CMK (cell line): ENCODE results near the gene PHF12.

Source experiments
- DNase-seq: peaks from one replicate; pipeline ENCODE4 v3.0.0-alpha.2; 2010; ENCODE audit warnings: low read depth

The PHF12 gene

GRCh38 chr17:28975031-28975430, 23.7 kb upstream of the PHF12 start:
- DNase-seq: no peak

DNA sequence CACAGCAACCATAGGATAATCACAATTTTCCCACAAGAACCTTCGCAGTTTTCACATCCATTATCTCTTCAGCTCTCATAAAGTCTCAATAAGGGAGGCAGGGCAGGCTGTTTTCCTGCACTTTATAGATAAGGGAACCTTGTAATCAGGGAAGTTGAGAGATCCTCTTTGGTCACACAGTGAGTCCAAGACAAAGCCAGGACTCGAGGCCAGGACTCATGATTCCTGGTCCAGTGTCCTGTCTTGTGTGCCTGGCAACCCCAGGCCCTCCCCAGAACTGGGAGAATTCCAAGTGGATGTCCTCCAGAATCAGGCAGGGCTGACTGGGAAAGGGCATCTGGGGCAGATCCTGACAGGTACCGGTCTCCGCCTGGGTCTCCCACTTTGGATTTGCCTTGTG, 23.1 kb upstream of the PHF12 start:
- no peak for DNase-seq

DNA sequence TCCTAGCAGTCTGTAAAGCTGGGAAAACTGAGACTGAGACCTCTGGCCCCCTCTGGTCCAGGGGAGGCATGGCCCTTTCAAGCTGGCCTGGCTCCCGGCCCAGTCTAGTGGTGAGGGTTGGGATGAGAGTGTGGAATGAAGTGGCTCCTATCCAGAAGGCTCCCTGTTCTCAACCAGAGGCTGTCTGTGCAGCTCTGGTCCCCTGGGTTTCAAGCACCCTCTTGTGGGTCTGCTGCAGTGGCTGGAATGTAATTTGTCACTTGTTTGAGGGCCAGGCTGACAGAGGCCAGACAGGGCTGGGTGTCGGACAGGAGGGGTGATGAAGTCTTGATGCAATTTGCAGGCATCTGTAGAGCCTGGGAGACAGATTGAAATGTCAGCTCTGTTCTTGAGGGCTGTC, 22.1 kb upstream of the PHF12 start:
- DNase-seq: no peak

DNA sequence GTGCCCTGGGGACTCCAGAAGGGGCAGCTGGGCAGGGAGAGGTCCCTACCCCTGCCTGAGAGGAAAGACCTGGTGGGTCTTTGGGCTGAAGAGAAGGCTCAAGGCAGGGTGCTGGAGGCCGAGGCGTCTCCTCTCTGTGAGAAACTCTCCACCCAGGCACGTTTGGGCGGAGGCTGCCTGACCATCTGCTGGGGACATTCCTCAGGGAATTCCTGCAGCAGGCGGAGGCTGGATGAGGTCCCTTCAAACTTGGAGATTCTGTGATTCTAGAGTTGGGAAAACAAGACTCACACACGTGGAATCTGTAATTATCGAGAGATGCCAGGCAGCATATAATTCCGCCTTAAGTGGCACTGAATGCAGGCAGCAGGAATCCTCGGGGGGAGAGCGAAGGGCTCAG, 21.1 kb upstream of the PHF12 start:
- DNase-seq: no peak

DNA sequence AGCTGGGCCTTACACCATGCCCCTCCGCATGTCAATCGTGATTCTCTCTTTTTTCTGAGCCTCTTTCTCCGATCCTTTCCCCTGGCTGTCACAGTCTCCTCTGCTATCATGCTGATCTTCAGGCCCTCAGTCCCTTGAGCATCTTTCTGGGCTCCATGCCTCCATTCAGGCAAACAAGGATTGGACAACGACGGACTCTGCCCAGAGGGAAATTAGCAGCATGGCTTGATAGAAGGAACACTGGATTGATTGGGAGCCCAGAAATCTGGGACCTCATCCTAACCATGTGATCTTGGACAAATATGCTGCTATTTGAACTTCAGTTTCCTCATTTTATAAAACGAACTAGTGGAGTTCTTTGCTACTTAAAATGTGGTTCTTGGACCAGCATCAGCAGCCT, 19.6 kb upstream of the PHF12 start:
- no peak for DNase-seq

DNA sequence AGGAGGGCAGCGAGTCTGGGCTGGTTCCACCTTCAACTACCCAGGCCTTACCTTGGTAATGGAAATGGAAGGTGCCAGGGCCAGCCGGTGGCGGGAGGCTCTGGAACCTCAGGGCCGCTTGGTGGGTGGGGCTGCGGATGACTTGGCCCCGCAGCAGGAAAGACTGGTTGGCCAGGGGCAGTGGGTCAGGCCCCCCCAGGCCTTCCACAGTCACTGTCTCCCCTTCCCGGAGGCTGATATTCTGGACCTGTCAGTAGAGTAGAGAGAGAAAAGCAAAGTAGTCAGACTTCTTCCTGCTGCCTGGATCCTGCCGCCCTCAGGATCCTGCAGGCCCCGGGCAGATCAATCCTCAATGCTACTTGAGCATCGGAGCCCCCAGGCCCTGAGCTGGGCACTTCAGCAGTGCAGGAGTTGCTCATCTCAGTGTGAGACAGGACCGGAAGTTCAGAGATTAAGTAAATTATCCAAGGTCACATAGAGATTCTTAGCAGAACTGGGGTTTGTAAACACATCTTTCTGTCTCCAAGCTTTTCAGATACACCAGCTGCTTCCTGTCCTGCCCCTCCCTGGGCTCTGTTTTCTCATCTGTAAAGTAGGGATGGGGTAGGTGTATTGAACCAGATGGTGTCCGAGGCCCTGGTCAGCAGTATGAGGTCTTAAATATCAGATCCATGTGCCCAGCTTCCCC, 18.5 kb upstream of the PHF12 start:
- DNase-seq: no peak

GRCh38 chr17:28968914-28969295, 17.6 kb upstream of the PHF12 start:
- DNase-seq: no peak

- DNase-seq: no peak
These were observed 17.1 kb upstream of the PHF12 start for GRCh38 chr17:28968231-28968913.

- no peak for DNase-seq
These were observed 16.2 kb upstream of the PHF12 start for GRCh38 chr17:28967221-28968135.

DNA sequence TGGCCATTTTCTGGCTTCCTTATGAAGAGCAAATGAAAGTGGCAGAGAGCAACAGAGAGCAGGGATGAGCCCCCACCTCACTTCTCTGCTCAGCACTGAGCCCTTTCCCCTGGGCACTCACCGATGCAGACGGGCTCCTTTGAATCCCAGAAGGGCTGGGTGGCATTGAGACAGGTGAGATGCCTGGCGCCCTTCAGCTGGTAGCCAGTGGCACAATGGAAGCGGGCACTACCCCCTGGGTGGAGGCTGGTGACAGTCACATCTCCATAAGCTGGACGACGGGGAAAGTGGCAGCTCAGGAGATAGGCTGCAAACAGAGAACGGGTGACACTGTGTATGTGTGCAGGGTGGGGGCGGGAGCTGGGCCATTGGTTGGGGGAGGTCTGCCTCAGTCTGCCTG, 12.5 kb upstream of the PHF12 start:
- no peak for DNase-seq

GRCh38 chr17:28963055-28963611, 11.8 kb upstream of the PHF12 start:
- no peak for DNase-seq

GRCh38 chr17:28961391-28961790, 10.1 kb upstream of the PHF12 start:
- no peak for DNase-seq

GRCh38 chr17:28960256-28961061, 9.1 kb upstream of the PHF12 start:
- no peak for DNase-seq

- DNase-seq: no peak
These were observed 8.2 kb upstream of the PHF12 start for GRCh38 chr17:28959471-28959871.

- no peak for DNase-seq
These were observed 7.6 kb upstream of the PHF12 start for GRCh38 chr17:28958820-28959455.

DNA sequence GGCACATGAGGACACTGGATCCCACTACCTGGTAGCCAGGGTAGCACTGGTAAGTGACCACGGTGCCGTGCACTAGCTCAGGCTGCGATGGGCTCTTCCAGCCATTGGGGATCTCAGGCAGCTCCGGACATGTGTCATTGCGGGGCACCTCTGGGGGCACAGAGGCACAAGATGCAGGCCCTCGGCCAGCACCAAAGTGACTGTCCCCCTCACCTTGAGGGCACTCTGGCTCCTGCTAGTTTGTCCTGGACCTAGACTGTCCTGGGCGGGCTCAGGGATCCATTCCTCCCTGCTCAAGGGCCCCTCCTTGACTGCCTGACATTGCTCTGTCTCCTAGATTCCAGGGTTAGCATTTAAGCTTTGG, 6.7 kb upstream of the PHF12 start:
- no peak for DNase-seq

DNA sequence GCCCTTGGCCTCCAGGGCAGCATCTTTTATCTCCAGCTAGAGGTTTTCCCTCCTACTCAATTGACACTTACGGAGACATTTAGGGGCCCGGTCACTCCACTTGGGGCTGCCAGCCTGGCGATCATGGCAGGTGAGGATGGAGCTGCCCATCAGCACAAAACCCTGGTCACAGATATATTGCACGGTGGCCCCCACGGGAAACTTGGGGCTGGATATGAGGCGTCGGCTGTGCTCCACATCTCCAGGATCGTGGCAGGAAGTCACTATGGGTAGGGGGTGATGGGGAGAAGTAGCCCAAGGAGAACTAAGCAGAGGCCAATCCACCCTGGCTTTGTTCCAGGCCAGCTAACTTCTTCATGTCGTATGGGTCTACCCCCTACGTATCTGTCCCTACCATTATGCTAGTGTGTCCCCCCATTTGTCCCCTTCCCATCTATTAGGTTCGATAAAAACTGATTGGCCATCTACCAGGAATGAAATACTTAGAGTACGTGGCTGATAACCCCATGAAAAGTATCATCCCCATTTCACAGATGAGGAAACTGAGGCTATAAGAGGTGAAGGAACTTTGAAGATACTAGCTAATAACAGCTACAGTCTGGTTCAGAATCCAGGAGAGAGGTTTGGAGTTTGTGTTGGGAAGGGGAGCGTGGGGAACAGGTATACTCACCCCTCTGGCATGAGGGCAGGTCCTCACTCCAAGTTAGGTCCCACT, 6.1 kb upstream of the PHF12 start:
- no peak for DNase-seq

- no peak for DNase-seq
These were observed 5.5 kb upstream of the PHF12 start for GRCh38 chr17:28956861-28957260.

GRCh38 chr17:28956112-28956511, 4.8 kb upstream of the PHF12 start:
- no peak for DNase-seq

GRCh38 chr17:28955408-28955807, 4.1 kb upstream of the PHF12 start:
- no peak for DNase-seq

DNA sequence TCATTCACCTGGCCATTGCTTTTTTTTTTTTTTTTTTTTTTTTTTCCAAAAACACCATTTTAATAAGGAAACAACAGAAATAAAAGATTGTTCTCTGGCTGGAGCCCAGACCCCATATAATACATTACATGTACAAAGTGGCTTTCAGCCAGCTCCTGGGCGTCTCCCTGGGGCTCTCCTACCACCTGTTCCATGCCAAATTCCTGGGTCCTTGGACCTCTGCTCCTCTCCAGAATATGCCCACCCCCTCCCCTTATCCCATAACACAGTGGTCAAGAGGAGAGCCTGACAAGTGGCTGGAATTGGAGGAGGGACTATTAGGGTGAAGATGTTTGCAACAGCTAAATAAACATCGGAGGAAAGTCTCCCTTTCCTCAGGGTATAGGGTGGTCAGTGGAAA, 3.6 kb upstream of the PHF12 start:
- no peak for DNase-seq
